Stomach (tissue), 9 donors: Measurements from ENCODE around the gene TTL. TPM values are rescaled to one million over a fixed set of nuclear protein-coding genes. Genes with fewer than 3 reads are reported as not detected.

Source experiments
- DNase-seq, 2 donors: peaks; one replicate each; pipeline versions ENCODE4 v3.0.0 to v3.0.0-alpha.2; 2013 to 2019
- H3K27ac ChIP-seq, 5 donors: fragments of 200-600 bp in 4 of 5; sonication (generic) in 4 of 5; one replicate each; pipeline ENCODE4 v1.5.1; 2013 to 2019; ENCODE audit warnings: mild to moderate bottlenecking in 1 of 5, moderate library complexity in 1 of 5
- H3K27me3 ChIP-seq, 3 donors: fragments of 200-600 bp; sonication (generic); one replicate each; pipeline ENCODE4 v1.5.1; 2017 to 2019; ENCODE audit warnings: mixed run types in 1 of 3
- H3K36me3 ChIP-seq, 4 donors: fragments of 200-600 bp; sonication (generic); 1 replicate in 3 of 4; 2 replicates in 1 of 4; pipeline ENCODE4 v1.5.1; 2016 to 2019
- H3K4me1 ChIP-seq, 4 donors: fragments of 200-600 bp; sonication (generic); one replicate each; pipeline ENCODE4 v1.5.1; 2016 to 2019
- H3K4me3 ChIP-seq, 4 donors: fragments of 200-600 bp; sonication (generic) in 3 of 4; one replicate each; pipeline ENCODE4 v1.5.1; 2016 to 2019; ENCODE audit warnings: mild to moderate bottlenecking in 1 of 4
- H3K9me3 ChIP-seq, 4 donors: fragments of 200-600 bp; sonication (generic); one replicate each; pipeline ENCODE4 v1.5.1; 2016 to 2019
- EP300 ChIP-seq: sonication (generic); formaldehyde crosslinking; IDR thresholded peaks from one replicate; pipeline ENCODE4 v1.6.1; 2017; ENCODE audit warnings: antibody characterized with exemption
- POLR2A ChIP-seq, 4 donors: fragments of 450-650 bp; IDR thresholded peaks; one replicate each; pipeline ENCODE4 v1.6.1; 2016; ENCODE audit warnings: antibody characterized with exemption in 4 of 4, control low read depth in 2 of 4, mild to moderate bottlenecking in 1 of 4, moderate library complexity in 1 of 4
- POLR2AphosphoS5 ChIP-seq, 3 donors: sonication (generic); formaldehyde crosslinking; IDR thresholded peaks; one replicate each; pipeline ENCODE4 v1.6.1; 2016; ENCODE audit warnings: antibody characterized with exemption in 3 of 3
- WGBS, 5 donors: extraction: QIAGEN DNeasy Blood & Tissue Kit in 3 of 5; methylation state at CpG; one replicate each; pipeline versions ENCODE4 v1.1.5 to v1.1.7; 2013 to 2018; 5-methylcytosine and 5-hydroxymethylcytosine counted together
- intact Hi-C: fragments of 100-400 bp; cut with DNase I; formaldehyde crosslinking; loops from one replicate; pipeline ENCODE4 v1.15.1; 2023; ENCODE audit warnings: low total_unique reads
- polyA plus RNA-seq, 3 donors: library from polyadenylated mRNA; stranded (reverse); fragments of 200-250 nt; gene quantifications; one replicate each; pipeline ENCODE4 v1.2.3, GENCODE V29; 2013
- total RNA-seq, 5 donors: library from RNA; depleted of rRNA; stranded (reverse); fragments of >200 nt; gene quantifications; one replicate each; pipeline versions ENCODE4 v1.1.0 to v1.2.3, GENCODE V29; 2014 to 2016
- TF ChIP-seq, protein P1 (sequence below), 7 experiments: fragments of 450-650 bp in 4 of 7; fragments of 200-600 bp in 3 of 7; sonication (generic) in 3 of 7; IDR thresholded peaks; one replicate each; pipeline ENCODE4 v1.5.1; 2016 to 2019; ENCODE audit warnings: antibody characterized with exemption in 7 of 7, control low read depth in 2 of 7, mild to moderate bottlenecking in 1 of 7
- donor health status: healthy with polysubstance abuse.
- donor health status: Bipolar disorder and iron deficiency.
- donor health status: healthy.

TTL gene
- total and polyA plus RNA-seq, 8 donors: 2.7 to 26.5 (median 6.0) TPM

DNA sequence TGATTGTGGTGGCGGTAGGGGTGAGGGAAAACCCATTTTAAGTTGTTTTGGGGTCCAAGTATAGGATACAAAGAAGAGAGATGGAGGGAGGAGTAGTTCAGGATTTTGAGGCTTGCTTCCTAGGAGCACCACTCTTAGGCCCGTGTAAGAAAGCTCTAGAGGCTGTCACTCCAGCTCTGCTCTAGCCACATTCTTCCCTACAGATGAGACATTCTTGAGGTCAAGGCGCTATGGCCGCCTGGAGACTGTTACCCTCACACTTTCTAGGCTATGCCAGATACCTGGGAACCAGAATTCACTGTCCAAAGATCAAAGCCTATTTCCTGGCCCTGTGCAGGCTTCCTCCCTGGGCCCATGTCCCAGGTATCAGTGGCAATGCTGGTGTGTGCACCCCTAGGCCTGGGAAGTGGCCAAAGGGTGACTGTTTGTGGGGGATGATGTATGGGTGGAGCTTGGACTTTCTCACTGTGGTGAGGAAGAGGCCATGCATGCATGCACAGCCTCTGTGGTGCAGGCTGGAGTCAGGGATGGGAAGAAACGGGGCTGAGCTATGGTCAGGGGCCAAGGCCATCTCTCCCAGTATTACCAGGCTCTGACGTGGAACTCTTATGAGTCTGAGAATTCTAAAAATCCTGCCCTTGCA is 7.0 kb upstream of the TTL start:
- DNase-seq: no peak
- no peaks in the 10 kb centered on the region for H3K27me3 ChIP-seq
- intact Hi-C loops: no loop called here
- TF ChIP-seq, protein P1, sequence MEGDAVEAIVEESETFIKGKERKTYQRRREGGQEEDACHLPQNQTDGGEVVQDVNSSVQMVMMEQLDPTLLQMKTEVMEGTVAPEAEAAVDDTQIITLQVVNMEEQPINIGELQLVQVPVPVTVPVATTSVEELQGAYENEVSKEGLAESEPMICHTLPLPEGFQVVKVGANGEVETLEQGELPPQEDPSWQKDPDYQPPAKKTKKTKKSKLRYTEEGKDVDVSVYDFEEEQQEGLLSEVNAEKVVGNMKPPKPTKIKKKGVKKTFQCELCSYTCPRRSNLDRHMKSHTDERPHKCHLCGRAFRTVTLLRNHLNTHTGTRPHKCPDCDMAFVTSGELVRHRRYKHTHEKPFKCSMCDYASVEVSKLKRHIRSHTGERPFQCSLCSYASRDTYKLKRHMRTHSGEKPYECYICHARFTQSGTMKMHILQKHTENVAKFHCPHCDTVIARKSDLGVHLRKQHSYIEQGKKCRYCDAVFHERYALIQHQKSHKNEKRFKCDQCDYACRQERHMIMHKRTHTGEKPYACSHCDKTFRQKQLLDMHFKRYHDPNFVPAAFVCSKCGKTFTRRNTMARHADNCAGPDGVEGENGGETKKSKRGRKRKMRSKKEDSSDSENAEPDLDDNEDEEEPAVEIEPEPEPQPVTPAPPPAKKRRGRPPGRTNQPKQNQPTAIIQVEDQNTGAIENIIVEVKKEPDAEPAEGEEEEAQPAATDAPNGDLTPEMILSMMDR (IDR thresholded peaks at IDR 0.05): no peak
- TF ChIP-seq POLR2AphosphoS5 (IDR thresholded peaks at IDR 0.05): no peak
- no peak for TF ChIP-seq EP300
- no peak for TF ChIP-seq POLR2A (IDR thresholded peaks at IDR 0.05)
- no peaks in the 10 kb centered on the region for H3K4me1 ChIP-seq
- no peaks in the 10 kb centered on the region for H3K9me3 ChIP-seq
- H3K4me3 ChIP-seq: no peak overlapping the region
- 73 to 87% (median 78%) methylated on average over 6 of the region's 6 CpGs for WGBS, 5 donors
- no peak overlapping the region for H3K27ac ChIP-seq
- no peaks in the 10 kb centered on the region for H3K36me3 ChIP-seq

DNA sequence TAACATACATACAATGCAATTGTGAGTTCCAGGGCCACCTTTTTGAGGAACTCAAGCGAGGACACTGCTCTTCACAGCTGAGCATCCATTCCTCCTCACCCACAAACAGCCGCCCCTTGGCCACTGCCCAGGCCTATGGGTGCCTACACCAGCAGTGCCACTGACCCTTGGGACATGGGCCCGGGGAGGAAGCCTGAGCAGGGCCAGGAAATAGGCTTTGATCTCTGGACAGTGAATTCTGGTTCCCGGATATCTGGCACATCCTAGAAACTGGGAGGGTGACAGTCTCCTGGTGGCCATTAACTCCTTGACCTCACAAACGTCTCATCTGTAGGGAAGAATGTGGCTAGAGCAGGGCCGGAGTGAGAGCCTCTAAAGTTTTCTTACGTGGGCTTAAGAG is 5.5 kb upstream of the TTL start:
- Histone ChIP-seq H3K27me3 (no peaks in the 10 kb centered on the region), H3K4me1 (peaks cover 5 to 10% (median 8%) of the 10 kb centered on the region in 4 donors), H3K36me3 (no peaks in the 10 kb centered on the region), H3K9me3 (no peaks in the 10 kb centered on the region), H3K4me3 (no peak overlapping the region), H3K27ac (no peak overlapping the region)
- 62 to 82% (median 77%) methylated on average over 7 of the region's 7 CpGs for WGBS, 5 donors
- TF ChIP-seq POLR2A (IDR thresholded peaks at IDR 0.05): no peak
- no peak for TF ChIP-seq POLR2AphosphoS5 (IDR thresholded peaks at IDR 0.05)
- TF ChIP-seq, protein P1 (IDR thresholded peaks at IDR 0.05): no peak
- no peak for TF ChIP-seq EP300
- intact Hi-C loops: no loop called here
- DNase-seq: no peak

DNA sequence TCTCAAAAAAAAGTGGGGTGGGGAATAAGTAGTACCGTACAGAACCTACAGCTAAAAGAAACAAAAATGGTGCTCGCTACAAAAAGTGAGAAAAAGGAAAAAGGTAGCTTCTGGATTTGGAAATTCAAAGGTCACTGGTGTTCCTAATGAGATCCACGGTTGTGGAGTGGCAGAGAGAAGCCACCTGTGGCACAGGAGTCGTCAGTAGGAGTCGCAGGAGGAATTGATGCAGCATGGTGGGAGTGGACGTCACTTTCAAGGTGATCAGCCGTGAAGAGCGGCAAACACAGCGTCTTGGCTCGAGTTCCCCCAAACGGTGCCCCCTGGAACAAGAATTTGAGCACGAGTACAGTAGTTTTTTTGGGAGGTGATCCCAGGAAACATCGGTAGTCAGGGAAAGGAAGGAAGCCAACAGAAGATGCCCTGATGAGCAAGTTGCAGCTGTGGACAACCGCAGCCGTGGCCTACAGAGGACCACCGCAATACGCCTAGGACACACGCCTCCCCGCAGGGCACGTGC is 1.4 kb upstream of the TTL start:
- H3K4me1 ChIP-seq: peaks cover 9 to 32% (median 27%) of the 10 kb centered on the region in 4 donors
- H3K36me3 ChIP-seq: no peaks in the 10 kb centered on the region
- H3K27ac ChIP-seq: peak overlapping the region in 3 of 5 donors; percentile 89 to 93 (median 90)
- WGBS, 5 donors: 12 to 15% (median 12%) methylated on average over 20 of the region's 20 CpGs
- no peaks in the 10 kb centered on the region for H3K27me3 ChIP-seq
- intact Hi-C loops: loop anchor here (10.0 kb wide), 1 partner anchor 64 kb away; the partner anchor contains the start of gene POLR1B
- H3K4me3 ChIP-seq: peak overlapping the region; percentile 83 to 97 (median 90)
- no peaks in the 10 kb centered on the region for H3K9me3 ChIP-seq
- TF ChIP-seq, protein P1 (IDR thresholded peaks at IDR 0.05): no peak
- TF ChIP-seq POLR2A (IDR thresholded peaks at IDR 0.05) (no peak), EP300 (no peak), POLR2AphosphoS5 (IDR thresholded peaks at IDR 0.05) (no peak)
- DNase-seq: peak in 1 of 2 donors; percentile 38

DNA sequence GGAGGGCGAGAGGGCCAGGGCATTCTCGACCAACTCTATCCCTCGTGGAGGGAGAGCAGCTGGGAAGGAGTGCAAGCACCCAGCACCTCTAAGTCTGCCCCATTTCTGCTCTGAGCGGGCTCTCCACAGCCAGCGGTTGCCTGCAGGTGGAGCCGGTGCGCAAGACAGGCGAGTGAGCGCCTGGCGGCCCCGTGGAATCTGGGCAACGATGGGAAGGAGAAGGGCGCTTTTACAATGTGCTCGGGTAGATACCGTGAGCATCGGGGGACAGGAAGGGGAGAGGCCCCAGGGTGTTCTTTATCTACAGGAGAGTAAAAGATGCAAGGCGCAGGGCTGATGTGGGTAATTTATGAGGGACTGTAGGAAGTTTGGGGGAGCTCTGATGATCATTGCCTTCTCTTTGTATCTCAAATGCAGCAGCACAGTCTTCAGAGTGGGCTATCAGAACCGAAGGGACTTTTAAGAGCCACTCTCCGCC is 867 bp upstream of the TTL start:
- intact Hi-C loops: loop anchor here (10.0 kb wide), 1 partner anchor 64 kb away; the partner anchor contains the start of gene POLR1B
- peak; percentile 84 to 94 for DNase-seq
- Histone ChIP-seq H3K9me3 (no peaks in the 10 kb centered on the region), H3K27ac (peak overlapping the region; percentile 83 to 93 (median 89)), H3K4me1 (peaks cover 9 to 32% (median 27%) of the 10 kb centered on the region in 4 donors), H3K4me3 (peak overlapping the region; percentile 83 to 97 (median 90)), H3K36me3 (peaks cover 0 to 5% (median 0%) of the 10 kb centered on the region in 4 donors), H3K27me3 (no peaks in the 10 kb centered on the region)
- TF ChIP-seq POLR2AphosphoS5 (IDR thresholded peaks at IDR 0.05) (peak; percentile 23 to 37 (median 31)), POLR2A (IDR thresholded peaks at IDR 0.05) (no peak)
- TF ChIP-seq, protein P1 (IDR thresholded peaks at IDR 0.05): peak in 5 of 7 experiments; percentile 59 to 67 (median 62)
- WGBS, 5 donors: 0 to 1% (median 0%) methylated on average over 9 to 19 of the region's 19 CpGs
